GM18867 (cell line): ENCODE measurements around the gene PLEK.
"Not testable (repeated sequence)": the region's sequence is repeated elsewhere in the genome, so short reads cannot be mapped to it uniquely, and the experiment has no call there.

Experiments
- ATAC-seq: cut with Tn5 transposase; IDR thresholded peaks from one replicate; pipeline ENCODE4 v1.9.1; 2021; ENCODE audit warnings: mild to moderate bottlenecking, moderate library complexity; ENCODE audit not compliant: unreplicated experiment

Gene PLEK

GRCh38 chr2:68384485-68385107 is 19.5 kb downstream of the PLEK start:
- no peak for ATAC-seq

GRCh38 chr2:68385220-68385906 is 20.3 kb downstream of the PLEK start:
- peak; percentile 70 for ATAC-seq

- ATAC-seq, result no peak
These were observed 20.8 kb downstream of the PLEK start for GRCh38 chr2:68385907-68386287.

- ATAC-seq, result no peak
These were observed 21.3 kb downstream of the PLEK start for GRCh38 chr2:68386365-68386764.

GRCh38 chr2:68387408-68388350 is 22.6 kb downstream of the PLEK start:
- ATAC-seq, result peak; percentile 39

- ATAC-seq, result peak; percentile 30
These were observed 23.3 kb downstream of the PLEK start for GRCh38 chr2:68388358-68388757.

GRCh38 chr2:68388772-68389171 is 23.7 kb downstream of the PLEK start:
- no peak for ATAC-seq

GRCh38 chr2:68390114-68390513 is 25.0 kb downstream of the PLEK start:
- ATAC-seq, result no peak

GRCh38 chr2:68390586-68390985 is 25.5 kb downstream of the PLEK start:
- ATAC-seq, result no peak

- ATAC-seq, result no peak
These were observed 26.0 kb downstream of the PLEK start for GRCh38 chr2:68391099-68391498.

- ATAC-seq, result no peak
These were observed 26.8 kb downstream of the PLEK start for GRCh38 chr2:68391869-68392268.

- no peak for ATAC-seq
These were observed 31.0 kb downstream of the PLEK start for GRCh38 chr2:68396093-68396492.

- ATAC-seq, result not testable (repeated sequence)
These were observed 32.7 kb downstream of the PLEK start for GRCh38 chr2:68397704-68398263.

GRCh38 chr2:68403199-68403644 is 38.1 kb downstream of the PLEK start:
- no peak for ATAC-seq

GRCh38 chr2:68404164-68404563 is 39.1 kb downstream of the PLEK start:
- peak; percentile 64 for ATAC-seq

GRCh38 chr2:68404893-68405799 is 40.1 kb downstream of the PLEK start:
- no peak for ATAC-seq

GRCh38 chr2:68411397-68412126 is 46.5 kb downstream of the PLEK start:
- ATAC-seq, result peak; percentile 86

- ATAC-seq, result peak; percentile 47
These were observed 47.2 kb downstream of the PLEK start for GRCh38 chr2:68412127-68412819.

GRCh38 chr2:68413466-68413865 is 48.4 kb downstream of the PLEK start:
- no peak for ATAC-seq
